Measurements from ENCODE around the gene GIPC1.

- TF ChIP-seq CTCF (conservative IDR thresholded peaks at IDR 0.05 in 1 of 2, IDR thresholded peaks at IDR 0.05 in 1 of 2; ENCODE audit: extremely low read depth in 1 of 2, insufficient read depth in 1 of 2, low read depth in 1 of 2, low read length in 2 of 2) (no peak), EZH2 (IDR thresholded peaks at IDR 0.05; ENCODE audit: borderline replicate concordance, low read length) (no peak)
Observed at GRCh38 chr19:14479309-14479974, 16.5 kb downstream of the GIPC1 start.
